NCI-H2081 treated with DMSO at 0.1 percent for 48 hours (cell line): ENCODE results near the gene HEXD.
"Not testable (repeated sequence)": the region's sequence is repeated elsewhere in the genome, so short reads cannot be mapped to it uniquely, and the experiment has no call there.

ENCODE experiments used
- DNase-seq: peaks from one replicate; lab custom pipeline; 2025; lab: John Stamatoyannopoulos, UW

Gene HEXD

DNA sequence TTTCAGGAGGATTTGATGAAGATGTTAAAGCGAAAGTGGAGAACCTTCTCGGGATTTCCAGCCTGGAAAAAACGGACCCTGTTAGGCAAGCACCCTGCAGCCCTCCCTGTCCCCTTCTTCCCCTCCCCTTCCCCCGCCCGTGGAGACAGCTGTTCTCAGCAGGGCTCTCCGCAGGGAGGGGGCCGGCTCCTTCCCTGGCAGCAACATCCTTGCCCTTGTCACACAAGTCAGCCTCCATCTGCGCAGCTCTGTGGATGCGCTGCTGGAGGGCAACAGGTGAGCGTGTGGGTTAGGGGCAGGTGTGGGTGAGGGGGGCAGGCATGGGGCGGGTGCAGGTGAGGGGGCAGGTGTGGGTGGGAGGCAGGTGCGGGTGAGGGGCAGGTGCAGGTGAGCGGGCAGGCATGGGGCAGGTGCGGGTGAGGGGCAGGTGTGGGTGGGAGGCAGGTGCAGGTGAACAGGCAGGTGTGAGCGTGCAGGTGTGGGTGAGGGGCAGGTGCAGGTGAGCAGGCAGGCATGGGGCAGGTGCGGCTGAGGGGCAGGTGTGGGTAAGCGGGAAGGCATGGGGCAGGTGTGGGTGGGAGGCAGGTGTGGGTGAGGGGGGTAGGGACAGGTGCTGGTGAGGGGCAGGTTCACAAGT, 23.0 kb downstream of the HEXD start:
- DNase-seq = no peak

DNA sequence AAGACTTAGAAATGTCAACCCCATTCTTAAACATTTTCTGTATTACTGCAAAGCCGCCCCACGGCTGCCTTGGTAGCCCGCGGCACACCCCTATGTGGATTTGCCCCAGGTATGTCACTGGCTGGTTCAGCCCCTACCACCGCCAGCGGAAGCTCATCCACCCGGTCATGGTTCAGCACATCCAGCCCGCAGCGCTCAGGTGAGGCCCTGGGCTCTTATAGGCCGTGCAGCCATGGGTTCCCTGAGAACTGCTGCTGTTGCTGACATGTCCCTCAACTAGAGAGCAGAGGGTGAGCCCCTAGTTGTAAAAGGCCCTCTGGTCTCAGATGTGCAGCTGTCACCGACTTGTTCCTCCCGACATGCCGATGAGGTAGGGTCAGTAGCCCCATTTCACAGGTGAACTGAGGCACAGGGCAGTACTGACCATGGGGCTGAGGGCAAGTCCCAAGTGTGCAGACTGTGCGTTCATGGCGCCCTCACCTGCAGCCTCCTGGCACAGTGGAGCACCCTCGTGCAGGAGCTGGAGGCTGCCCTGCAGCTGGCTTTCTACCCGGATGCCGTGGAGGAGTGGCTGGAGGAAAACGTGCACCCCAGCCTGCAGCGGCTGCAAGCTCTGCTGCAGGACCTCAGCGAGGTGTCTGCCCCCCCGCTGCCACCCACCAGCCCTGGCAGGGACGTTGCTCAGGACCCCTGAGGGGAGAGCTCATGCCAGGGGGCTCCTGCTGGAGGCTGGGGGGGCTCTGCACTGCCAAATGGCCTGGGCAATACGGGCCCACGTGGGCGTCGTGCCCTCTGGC, 23.7 kb downstream of the HEXD start:
- DNase-seq = no peak

- DNase-seq = no peak
Observed at GRCh38 chr17:82442643-82443464, 24.7 kb downstream of the HEXD start.

GRCh38 chr17:82443465-82444283, 25.5 kb downstream of the HEXD start:
- DNase-seq = no peak

GRCh38 chr17:82444284-82444893, 26.2 kb downstream of the HEXD start:
- no peak for DNase-seq

DNA sequence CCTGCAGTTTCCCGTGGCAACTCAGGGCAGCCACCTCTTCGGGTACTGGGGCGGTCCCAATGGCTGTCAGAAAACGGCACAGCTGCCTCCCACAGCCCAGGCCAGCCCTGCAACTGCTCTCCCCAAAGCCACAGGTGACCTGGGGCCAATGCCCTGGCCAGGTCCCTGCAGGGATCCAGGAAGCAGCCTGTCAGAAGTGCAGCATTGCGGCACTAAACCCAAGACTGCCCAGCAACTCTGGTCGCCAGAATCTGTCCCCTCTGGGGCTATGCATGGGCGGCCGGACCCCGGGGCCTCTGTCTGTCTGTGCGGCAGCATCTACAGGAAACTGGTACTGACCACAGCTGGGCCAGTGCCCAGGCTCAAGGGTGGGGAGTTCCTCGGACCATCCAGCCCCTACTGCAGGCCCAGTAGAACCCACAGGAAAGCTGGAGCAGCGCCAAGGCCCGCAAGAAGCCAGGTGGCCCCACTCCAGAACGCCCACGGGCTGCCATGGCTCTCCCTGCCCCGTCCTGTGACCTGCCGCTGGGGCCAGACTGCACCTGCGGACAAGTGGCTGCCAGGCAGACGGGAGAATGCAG, 26.9 kb downstream of the HEXD start:
- DNase-seq = no peak

DNA sequence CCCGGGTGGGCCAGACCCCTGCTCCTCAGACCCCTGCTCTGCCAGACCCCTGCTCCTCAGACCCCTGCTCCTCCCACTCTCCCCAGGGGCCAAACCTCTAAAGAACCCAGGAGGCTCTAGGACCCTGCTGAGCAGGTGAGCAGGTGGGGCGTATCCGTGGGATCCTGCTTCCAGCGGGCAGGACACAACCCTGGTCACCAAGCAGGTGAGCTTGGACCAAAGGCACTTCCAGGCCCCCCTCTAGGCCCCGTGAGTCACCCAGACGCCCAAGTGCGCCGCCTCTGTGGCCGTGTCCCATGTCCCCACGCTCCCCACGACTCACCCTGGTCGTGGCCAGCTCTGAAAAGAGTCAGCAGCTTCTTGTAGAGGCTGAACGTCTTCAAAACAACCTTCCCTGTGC, 27.4 kb downstream of the HEXD start:
- no peak for DNase-seq

DNA sequence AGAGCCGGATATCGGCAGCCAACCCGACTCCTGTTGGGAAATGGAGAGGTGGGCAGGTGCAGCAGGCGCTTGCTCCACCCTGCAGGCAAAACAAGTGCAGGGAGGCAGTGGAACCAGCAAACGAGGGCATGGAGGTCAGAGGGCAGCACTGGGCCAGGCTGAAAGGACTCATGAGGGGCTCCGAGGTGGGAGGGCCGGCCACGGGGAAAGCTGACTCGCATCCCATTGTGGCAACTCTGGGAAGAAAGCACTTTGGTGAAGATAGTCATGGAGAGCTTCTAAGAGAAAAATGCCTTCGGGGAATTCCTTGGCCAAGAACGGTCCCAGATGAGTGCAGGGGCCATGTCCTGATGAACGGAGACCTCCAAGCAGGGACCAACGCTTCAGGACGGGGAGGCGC, 28.0 kb downstream of the HEXD start:
- no peak for DNase-seq

DNA sequence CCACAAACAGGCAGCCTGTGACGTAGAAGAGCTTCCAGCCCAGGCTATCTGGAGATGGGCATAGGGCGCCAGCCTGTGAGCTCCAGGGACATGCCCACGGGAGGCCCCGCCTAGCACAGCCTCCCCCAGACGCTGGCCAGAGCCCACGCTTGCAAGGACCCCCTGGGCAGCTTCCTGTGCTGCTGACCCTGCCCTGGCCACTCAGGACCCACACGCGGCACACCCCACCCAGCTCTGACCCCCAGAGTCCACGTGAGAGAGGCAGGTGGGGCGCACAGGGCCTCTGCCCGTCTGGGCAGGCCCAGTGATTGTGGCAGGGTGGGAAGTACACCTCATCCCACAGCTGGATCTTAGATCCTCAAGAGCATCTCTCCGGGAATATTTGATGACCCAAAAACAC, 28.5 kb downstream of the HEXD start:
- DNase-seq = no peak

DNA sequence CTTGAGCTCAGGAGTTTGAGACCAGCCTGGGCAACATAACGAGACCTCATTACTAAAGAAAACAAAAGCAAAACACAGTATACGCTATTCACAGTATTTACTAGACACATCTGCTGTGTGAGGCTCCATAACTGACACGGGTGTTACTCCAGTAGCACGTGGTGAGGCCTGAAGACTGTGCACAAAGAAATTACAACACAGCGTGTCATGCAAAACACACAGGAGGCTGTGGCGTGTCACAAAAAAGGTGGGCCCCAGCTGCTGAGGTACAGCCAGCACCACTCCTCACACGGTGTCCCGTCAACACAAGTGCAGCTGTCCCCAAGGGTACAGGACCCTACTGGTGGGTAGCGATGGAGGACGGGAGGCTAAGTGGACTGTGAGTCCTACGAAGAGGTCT, 29.7 kb downstream of the HEXD start:
- DNase-seq = no peak

GRCh38 chr17:82449131-82449882, 31.2 kb downstream of the HEXD start:
- no peak for DNase-seq

- DNase-seq = no peak
Observed at GRCh38 chr17:82449883-82450356, 31.8 kb downstream of the HEXD start.

DNA sequence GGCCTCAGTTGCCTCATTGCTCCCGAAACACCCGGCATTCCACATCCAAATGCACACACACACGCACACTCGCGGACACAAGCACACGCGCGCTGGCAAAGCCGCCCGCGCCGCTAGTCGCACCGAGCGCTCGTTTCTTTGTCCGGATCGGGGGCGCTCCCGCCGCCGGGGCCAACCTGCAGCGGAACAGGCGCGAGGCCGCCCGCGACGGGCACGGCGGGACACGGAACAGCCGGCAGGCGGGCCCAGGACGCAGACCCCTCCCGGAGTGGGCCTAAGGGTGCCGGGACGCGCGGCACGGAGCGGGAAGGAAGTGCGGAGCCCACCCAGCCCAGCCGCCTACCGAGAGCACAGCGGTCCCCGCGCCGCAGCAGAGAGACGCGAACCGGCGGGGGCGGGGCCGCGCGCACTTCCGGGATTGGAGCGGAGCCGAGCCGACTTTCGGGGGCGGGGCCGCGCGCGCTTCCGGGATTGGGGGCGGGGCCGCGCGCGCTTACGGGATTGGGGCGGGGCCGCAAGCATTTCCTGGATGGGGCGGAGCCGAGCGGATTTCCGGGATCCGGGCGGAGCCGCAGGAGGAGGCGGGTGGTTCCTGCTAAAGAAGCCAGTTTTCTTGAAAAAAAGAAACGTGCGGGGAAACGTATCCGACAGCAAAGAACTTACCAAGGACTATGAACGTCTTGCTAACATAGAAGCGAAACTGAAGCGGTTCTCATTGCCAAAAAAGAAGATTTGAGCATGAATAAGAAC, 32.4 kb downstream of the HEXD start, which contains the start of gene CYBC1:
TSS of gene CYBC1 (minus strand) at position 396 of the 750 bp plus-strand sequence. CDS start 1,498 bp downstream, outside the sequence.
- DNase-seq = peak; percentile 31

DNA sequence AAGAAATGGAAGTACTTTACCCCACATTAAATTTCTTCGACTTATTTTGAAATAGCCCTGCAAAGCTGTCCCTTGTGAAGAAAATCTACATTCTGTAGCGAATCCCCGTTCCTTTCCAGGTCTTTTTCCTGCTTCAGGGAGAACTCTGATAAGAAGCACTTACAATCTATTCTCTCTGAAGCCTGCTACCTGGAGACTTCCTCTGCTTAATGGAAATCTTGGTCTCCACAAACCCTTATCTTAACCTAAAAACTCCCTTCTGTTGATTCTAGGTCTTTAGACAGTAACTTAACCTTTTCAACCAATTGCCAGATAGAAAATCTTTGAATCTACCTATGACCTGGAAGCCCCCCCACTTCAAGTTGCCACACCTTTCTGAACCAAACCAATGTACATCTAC, 34.0 kb downstream of the HEXD start:
- no peak for DNase-seq

DNA sequence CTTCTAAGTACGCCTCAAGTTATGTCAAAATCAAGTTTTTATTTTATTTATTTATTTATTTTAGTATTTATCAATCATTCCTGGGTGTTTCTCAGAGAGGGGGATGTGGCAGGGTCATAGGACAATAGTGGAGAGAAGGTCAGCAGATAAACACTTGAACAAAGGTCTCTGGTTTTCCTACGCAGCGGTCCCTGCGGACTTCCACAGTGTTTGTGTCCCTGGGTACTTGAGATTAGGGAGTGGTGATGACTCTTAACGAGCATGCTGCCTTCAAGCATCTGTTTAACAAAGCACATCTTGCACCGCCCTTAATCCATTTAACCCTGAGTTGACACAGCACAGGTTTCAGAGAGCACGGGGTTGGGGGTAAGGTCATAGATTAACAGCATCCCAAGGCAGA, 35.0 kb downstream of the HEXD start:
- DNase-seq = not testable (repeated sequence)

DNA sequence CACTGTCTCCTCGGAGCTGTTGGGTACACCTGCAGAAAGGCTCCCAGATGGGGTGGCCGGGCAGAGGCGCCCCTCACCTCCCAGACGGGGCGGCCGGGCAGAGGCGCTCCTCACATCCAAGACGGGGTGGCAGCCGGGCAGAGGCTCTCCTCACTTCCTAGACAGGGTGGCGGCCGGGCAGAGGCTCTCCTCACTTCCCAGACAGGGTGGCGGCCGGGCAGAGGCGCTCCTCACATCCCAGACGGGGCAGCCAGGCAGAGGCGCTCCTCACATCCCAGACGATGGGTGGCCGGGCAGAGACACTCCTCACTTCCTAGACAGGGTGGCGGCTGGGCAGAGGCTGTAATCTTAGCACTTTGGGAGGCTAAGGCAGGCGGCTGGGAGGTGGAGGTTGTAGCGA, 35.6 kb downstream of the HEXD start:
- not testable (repeated sequence) for DNase-seq

DNA sequence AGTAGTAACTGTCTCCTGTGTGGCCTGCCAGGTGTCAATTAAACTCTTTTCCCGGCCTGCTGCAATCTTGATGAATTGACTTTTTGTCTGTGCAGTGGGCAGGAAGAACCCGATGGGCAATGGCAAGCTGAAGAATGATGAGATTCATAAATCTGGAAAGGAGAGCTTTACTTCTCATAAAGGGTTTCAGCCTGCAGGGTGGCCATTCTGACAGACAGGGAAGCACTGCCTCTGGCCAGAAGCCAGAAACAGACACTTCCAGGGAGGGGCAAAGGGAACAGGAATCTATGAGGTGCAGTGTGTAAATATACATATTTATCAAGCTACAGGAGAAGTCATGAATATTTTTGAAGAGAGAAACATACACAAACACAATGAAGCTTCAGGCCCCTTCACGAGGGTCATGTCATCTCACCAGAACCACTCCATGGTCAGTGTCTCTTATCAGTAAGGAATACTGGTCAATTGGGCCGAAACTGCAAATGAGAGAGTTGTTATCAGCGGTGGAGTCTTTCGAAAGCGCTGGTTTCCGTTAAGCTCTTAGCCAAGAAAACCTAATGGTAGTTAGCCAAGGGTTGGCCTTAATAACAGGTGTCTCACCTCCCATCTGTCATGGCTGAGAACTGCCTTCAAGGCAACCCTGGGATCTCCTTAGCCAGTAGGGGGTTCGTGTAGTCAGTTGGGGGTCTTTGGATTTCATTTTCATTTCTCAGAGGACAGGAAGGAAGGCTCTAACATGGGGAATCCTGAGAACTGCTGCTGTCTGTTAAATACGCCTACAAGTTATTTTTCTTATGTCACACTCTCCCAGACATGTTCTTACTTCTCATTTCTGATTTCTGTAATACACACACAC, 39.2 kb downstream of the HEXD start:
- no peak for DNase-seq

- DNase-seq = peak; percentile 84
Observed at GRCh38 chr17:82457929-82458178, 39.7 kb downstream of the HEXD start.
